A549 (cell line): ENCODE results near the gene TOR2A.

ENCODE experiments used
- JUNB ChIP-seq: fragments of >200 bp; sonication (Bioruptor Twin); formaldehyde crosslinking; IDR thresholded peaks from 2 replicates; pipeline ENCODE4 v1.6.1; 2016
- MAX ChIP-seq: IDR thresholded peaks from 2 replicates; pipeline ENCODE4 v1.6.1; 2012
- PHF8 ChIP-seq: fragments of 200-600 bp; sonication (generic); IDR thresholded peaks from 2 replicates; pipeline ENCODE4 v1.6.1; 2016; ENCODE audit warnings: low read depth, mild to moderate bottlenecking, antibody characterized with exemption, moderate library complexity, borderline replicate concordance
- POLR2A ChIP-seq: IDR thresholded peaks from 2 replicates; pipeline ENCODE4 v1.6.1; 2012; ENCODE audit warnings: mild to moderate bottlenecking, low read length
- RCOR1 ChIP-seq: fragments of 150-350 bp; IDR thresholded peaks from 2 replicates; pipeline ENCODE4 v1.6.1; 2014; ENCODE audit warnings: antibody characterized with exemption, low read length, low read depth
- ZNF302 ChIP-seq: fragments of 250-450 bp; sonication (Bioruptor Pico); IDR thresholded peaks from 2 replicates; pipeline ENCODE4 v1.9.0; 2021; ENCODE audit warnings: inconsistent platforms, mild to moderate bottlenecking, moderate library complexity
- TF ChIP-seq, protein P1 (sequence below): fragments of >200 bp; sonication (Bioruptor Twin); formaldehyde crosslinking; IDR thresholded peaks from 3 replicates; pipeline ENCODE4 v1.5.1; 2016

DNA sequence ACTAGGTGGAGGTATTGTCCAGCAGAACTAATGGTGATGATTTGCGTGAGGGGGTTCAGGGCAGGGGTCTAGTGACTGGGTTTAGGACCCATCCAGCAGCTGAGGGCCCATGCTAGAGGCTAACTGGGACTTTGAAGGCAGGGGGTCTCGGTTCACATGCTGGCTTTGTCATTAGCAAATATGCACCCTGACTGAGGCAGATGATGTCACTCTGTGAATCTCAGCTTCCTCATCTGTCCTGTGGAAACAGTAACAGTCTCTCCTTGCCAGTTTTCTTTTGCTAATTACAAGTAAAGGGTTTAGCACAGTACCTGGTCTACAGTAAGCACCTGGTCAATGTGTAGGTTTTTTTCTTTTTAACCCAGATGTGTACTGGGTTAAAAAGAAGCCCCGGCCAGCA is 38.2 kb upstream of the TOR2A start:
- TF ChIP-seq, protein P1, sequence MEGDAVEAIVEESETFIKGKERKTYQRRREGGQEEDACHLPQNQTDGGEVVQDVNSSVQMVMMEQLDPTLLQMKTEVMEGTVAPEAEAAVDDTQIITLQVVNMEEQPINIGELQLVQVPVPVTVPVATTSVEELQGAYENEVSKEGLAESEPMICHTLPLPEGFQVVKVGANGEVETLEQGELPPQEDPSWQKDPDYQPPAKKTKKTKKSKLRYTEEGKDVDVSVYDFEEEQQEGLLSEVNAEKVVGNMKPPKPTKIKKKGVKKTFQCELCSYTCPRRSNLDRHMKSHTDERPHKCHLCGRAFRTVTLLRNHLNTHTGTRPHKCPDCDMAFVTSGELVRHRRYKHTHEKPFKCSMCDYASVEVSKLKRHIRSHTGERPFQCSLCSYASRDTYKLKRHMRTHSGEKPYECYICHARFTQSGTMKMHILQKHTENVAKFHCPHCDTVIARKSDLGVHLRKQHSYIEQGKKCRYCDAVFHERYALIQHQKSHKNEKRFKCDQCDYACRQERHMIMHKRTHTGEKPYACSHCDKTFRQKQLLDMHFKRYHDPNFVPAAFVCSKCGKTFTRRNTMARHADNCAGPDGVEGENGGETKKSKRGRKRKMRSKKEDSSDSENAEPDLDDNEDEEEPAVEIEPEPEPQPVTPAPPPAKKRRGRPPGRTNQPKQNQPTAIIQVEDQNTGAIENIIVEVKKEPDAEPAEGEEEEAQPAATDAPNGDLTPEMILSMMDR, result no peak
- TF ChIP-seq PHF8 (no peak), POLR2A (no peak), ZNF302 (CRISPR knock-in tag) (no peak), RCOR1 (no peak), MAX (no peak), JUNB (no peak)
